Hepatocyte (in vitro differentiated cells): Measurements from ENCODE around the gene NR6A1. TPM values are rescaled to one million over a fixed set of nuclear protein-coding genes. Genes with fewer than 3 reads are reported as not detected.

Experiments used
- DNase-seq: peaks from one replicate; pipeline ENCODE4 v3.0.0-alpha.2; 2016; ENCODE audit warnings: low spot score
- H2AFZ ChIP-seq: fragments of 200-600 bp; sonication (generic); 2 replicates; pipeline ENCODE4 v1.6.0; 2016; ENCODE audit warnings: antibody characterized with exemption, mild to moderate bottlenecking
- H3K27ac ChIP-seq: fragments of 200-600 bp; sonication (generic); 2 replicates; pipeline ENCODE4 v1.5.1; 2016; ENCODE audit warnings: mild to moderate bottlenecking
- H3K27me3 ChIP-seq: fragments of 200-600 bp; sonication (generic); 2 replicates; pipeline ENCODE4 v1.6.1; 2016
- H3K36me3 ChIP-seq: fragments of 200-600 bp; sonication (generic); replicated peaks from 2 replicates; pipeline ENCODE4 v1.5.1; 2016; ENCODE audit warnings: low read depth; ENCODE audit not compliant: insufficient read depth
- H3K4me1 ChIP-seq: fragments of 200-600 bp; sonication (generic); 2 replicates; pipeline ENCODE4 v1.5.1; 2016; ENCODE audit warnings: mild to moderate bottlenecking, moderate library complexity; ENCODE audit not compliant: insufficient read depth
- H3K4me2 ChIP-seq: fragments of 200-600 bp; sonication (generic); 2 replicates; pipeline ENCODE4 v1.6.0; 2016
- H3K4me3 ChIP-seq: fragments of 200-600 bp; sonication (generic); 2 replicates; pipeline ENCODE4 v1.5.1; 2016; ENCODE audit warnings: mild to moderate bottlenecking
- H3K79me2 ChIP-seq: fragments of 200-600 bp; sonication (generic); 2 replicates; pipeline ENCODE4 v1.6.0; 2017; ENCODE audit warnings: mild to moderate bottlenecking
- H3K9me2 ChIP-seq: fragments of 200-600 bp; sonication (generic); replicated peaks from 2 replicates; pipeline ENCODE4 v1.6.0; 2017; ENCODE audit warnings: mild to moderate bottlenecking; ENCODE audit not compliant: insufficient read depth
- H3K9me3 ChIP-seq: fragments of 200-600 bp; sonication (generic); 2 replicates; pipeline ENCODE4 v1.5.1; 2016; ENCODE audit warnings: low read depth, mild to moderate bottlenecking
- H4K20me1 ChIP-seq: fragments of 200-600 bp; sonication (generic); 2 replicates; pipeline ENCODE4 v1.6.0; 2016; ENCODE audit warnings: mild to moderate bottlenecking; ENCODE audit not compliant: insufficient read depth, poor library complexity, severe bottlenecking
- EZH2 ChIP-seq: fragments of 200-600 bp; sonication (generic); IDR thresholded peaks from 2 replicates; pipeline ENCODE4 v1.6.1; 2016; ENCODE audit warnings: antibody characterized with exemption, mild to moderate bottlenecking, borderline replicate concordance
- EZH2phosphoT487 ChIP-seq: fragments of 200-600 bp; sonication (generic); IDR thresholded peaks from one replicate; pipeline ENCODE4 v1.6.1; 2018; ENCODE audit warnings: antibody characterized with exemption, mild to moderate bottlenecking, low read depth, moderate library complexity; ENCODE audit not compliant: unreplicated experiment, severe bottlenecking
- WGBS: methylation state at CpG from one replicate; pipeline ENCODE4 v1.1.6; 2016; ENCODE audit warnings: low lambda C conversion rate; ENCODE audit errors: missing lambda C conversion rate; 5-methylcytosine and 5-hydroxymethylcytosine counted together
- polyA plus RNA-seq: library from polyadenylated mRNA; unstranded; fragments of >200 nt; fragmentation: Nextera tagmentation; extraction: Ambion mirVana; gene quantifications from 2 replicates; pipeline ENCODE4 v1.2.1, GENCODE V29; 2016
- total RNA-seq: library from RNA; depleted of rRNA; stranded (reverse); fragments of >200 nt; gene quantifications from 2 replicates; pipeline ENCODE4 v1.2.3, GENCODE V29; 2014
- TF ChIP-seq, protein P1 (sequence below): fragments of 200-600 bp; sonication (generic); IDR thresholded peaks from 2 replicates; pipeline ENCODE4 v1.5.1; 2016; ENCODE audit warnings: antibody characterized with exemption, mild to moderate bottlenecking; ENCODE audit not compliant: poor library complexity

Gene NR6A1
- total and polyA plus RNA-seq, 2 experiments from 2014 or later = 1.2 to 4.0 TPM

DNA sequence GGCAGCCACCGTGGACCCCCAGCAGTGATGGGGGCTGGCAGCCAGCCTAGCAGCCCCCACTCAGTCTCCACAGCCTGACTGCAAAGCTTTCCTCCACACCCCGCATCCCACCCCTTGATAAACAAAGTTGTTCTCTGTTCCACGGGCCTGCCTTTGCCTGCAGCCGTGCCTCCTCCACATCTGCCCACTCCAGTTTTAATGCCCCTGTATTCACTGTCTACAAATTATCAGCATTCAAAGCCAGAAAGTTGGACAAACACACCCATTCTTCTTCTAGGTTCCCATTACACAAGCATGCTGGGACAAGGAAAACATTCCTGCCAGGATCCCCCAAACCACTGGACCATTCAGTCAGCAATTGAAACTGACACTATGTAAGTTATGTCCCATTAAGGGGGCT is 240.9 kb downstream of the NR6A1 start:
- no peak for DNase-seq
- Histone ChIP-seq H2AFZ (no peak overlapping the region), H3K4me1 (no peaks in the 10 kb centered on the region), H3K27ac (no peak overlapping the region), H3K9me2 (no peaks in the 10 kb centered on the region), H3K36me3 (no peaks in the 10 kb centered on the region), H3K4me3 (no peak overlapping the region), H4K20me1 (no peaks in the 10 kb centered on the region), H3K79me2 (no peaks in the 10 kb centered on the region), H3K9me3 (no peaks in the 10 kb centered on the region), H3K27me3 (no peaks in the 10 kb centered on the region), H3K4me2 (no peak overlapping the region)
- TF ChIP-seq EZH2phosphoT487 (no peak), EZH2 (no peak)
- TF ChIP-seq, protein P1, sequence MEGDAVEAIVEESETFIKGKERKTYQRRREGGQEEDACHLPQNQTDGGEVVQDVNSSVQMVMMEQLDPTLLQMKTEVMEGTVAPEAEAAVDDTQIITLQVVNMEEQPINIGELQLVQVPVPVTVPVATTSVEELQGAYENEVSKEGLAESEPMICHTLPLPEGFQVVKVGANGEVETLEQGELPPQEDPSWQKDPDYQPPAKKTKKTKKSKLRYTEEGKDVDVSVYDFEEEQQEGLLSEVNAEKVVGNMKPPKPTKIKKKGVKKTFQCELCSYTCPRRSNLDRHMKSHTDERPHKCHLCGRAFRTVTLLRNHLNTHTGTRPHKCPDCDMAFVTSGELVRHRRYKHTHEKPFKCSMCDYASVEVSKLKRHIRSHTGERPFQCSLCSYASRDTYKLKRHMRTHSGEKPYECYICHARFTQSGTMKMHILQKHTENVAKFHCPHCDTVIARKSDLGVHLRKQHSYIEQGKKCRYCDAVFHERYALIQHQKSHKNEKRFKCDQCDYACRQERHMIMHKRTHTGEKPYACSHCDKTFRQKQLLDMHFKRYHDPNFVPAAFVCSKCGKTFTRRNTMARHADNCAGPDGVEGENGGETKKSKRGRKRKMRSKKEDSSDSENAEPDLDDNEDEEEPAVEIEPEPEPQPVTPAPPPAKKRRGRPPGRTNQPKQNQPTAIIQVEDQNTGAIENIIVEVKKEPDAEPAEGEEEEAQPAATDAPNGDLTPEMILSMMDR = no peak
- WGBS = 82% methylated on average over 4 of the region's 4 CpGs

- Histone ChIP-seq H3K4me1 (no peaks in the 10 kb centered on the region), H3K4me3 (no peak overlapping the region), H3K27me3 (no peaks in the 10 kb centered on the region), H3K9me2 (no peaks in the 10 kb centered on the region), H2AFZ (no peak overlapping the region), H3K79me2 (no peaks in the 10 kb centered on the region), H3K9me3 (no peaks in the 10 kb centered on the region), H4K20me1 (no peaks in the 10 kb centered on the region), H3K36me3 (no peaks in the 10 kb centered on the region), H3K27ac (no peak overlapping the region), H3K4me2 (no peak overlapping the region)
- TF ChIP-seq, protein P1 = no peak
- no peak for TF ChIP-seq EZH2phosphoT487
- TF ChIP-seq EZH2 = no peak
- DNase-seq = no peak
- WGBS = 85% methylated on average over 3 of the region's 3 CpGs
Measured at GRCh38 chr9:124527781-124528180, 243.3 kb downstream of the NR6A1 start.

DNA sequence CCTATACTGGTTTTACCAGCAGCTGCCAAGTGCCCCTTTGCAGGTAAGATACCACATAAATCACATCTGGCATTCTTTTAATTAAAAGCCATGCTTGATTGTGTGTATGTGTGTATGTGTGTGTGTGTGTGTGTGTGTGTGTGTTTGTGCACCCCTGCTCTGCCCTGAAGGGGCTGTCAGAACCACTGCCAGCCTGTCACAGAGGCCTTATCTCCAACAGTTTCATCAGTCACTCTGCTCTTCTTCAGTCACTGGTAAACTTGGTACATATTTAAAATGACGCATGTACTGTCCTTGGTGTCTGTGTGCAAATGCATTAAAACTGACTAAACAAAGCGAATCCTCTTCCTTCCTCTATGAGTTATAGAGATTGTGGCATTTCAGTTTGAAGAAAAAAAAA is 244.9 kb downstream of the NR6A1 start:
- Histone ChIP-seq H3K9me2 (no peaks in the 10 kb centered on the region), H3K9me3 (no peaks in the 10 kb centered on the region), H3K27ac (no peak overlapping the region), H3K79me2 (no peaks in the 10 kb centered on the region), H3K4me2 (no peak overlapping the region), H3K36me3 (no peaks in the 10 kb centered on the region), H3K4me3 (no peak overlapping the region), H3K4me1 (no peaks in the 10 kb centered on the region), H4K20me1 (no peaks in the 10 kb centered on the region), H3K27me3 (no peaks in the 10 kb centered on the region), H2AFZ (no peak overlapping the region)
- TF ChIP-seq EZH2 = no peak
- TF ChIP-seq EZH2phosphoT487 = no peak
- TF ChIP-seq, protein P1 = no peak
- DNase-seq = no peak
- WGBS = 92% methylated on average over 2 of the region's 2 CpGs
